GM21367 (cell line): Measurements from ENCODE around the gene KCNMA1.

Experiments
- ATAC-seq: cut with Tn5 transposase; IDR thresholded peaks from one replicate; pipeline ENCODE4 v1.9.1; 2021; ENCODE audit not compliant: unreplicated experiment

KCNMA1 gene

DNA sequence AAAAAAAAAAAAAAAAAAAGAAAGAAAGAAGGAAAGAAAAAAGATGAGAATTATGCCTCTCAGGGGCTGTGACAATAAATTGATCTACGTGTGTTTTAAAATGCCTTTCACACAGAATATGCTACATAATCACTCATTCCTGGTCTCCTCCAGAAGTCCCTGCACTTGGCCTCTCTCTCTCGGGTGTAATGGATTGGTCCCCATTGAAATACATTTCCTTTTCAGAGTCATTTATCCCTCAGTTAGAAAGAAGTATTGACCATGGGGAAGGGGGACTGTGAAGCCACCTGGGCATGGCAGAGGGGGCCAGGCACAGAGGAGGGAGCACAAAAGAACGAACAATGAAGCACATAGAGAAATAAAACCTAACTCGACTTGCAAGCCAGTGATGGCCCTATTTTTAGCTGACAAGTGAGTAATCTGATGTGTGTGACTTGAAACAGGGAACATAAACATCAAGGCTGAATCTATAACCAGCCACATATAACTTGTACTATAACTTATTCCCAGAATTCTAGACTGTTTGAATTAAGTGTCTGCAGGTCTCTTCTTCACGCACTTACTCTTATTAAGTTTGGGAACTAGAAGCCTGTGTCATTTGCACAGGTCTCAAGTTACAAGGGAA, 490.8 kb downstream of the KCNMA1 start:
- ATAC-seq, result no peak

DNA sequence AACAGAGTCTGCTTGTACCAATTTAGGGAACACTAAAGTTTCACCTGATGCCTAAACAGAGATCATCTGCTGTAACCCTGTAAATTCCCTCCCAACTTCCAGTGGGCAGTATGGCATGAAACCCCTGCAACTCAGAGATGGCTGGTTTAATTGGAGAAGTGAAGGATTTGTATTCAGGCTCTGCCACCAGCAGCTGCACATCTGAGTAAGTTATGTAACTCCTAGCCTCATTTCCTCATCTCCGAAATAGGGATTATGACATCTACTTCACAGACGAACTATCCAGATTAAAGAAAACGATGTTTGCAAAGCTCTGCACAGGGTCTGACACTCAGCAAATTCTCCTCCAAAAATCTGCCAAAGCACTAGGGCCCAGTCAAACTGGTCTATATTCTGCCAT, 493.0 kb downstream of the KCNMA1 start:
- ATAC-seq, result no peak

DNA sequence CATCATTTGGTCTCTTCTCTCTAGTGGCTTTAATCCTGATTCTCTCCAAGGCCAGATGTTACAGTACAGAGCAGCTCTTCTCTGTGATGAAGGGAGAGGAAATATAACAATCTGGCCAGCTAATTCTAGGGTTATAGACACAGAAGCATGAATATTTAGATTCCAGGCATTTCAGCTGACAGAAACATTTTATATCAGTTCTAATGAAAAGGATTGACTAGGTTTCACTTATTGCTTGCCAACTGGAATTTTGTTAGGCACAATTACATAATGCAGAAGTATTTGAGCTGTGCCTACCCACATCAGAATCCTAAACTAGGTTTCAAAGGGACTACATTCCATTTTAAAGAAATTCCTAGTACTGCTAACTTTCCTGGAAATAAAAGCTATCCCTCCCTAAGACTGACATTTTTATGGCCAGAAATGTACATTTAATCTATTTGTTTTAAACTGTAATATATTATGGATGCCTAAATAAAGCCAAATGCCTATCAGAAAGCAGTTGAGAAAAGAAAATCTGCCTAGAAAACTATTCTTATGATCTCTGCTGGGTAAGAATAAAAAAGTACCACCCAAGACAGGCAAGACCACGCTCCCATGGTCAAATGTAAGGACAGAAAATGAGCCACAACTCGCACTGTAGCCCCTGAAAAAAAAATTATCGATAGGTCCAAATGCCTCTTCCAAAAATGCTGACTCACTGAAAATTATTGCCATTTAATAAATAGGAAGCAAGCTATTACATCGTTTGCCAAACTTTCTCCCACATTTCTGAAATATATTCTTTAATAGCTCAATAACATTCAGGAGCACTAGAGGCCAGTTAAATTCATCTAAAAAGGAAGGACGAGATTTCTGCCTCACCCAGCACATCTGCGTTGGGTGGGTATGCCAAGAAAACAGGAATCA, 498.1 kb downstream of the KCNMA1 start:
- no peak for ATAC-seq

DNA sequence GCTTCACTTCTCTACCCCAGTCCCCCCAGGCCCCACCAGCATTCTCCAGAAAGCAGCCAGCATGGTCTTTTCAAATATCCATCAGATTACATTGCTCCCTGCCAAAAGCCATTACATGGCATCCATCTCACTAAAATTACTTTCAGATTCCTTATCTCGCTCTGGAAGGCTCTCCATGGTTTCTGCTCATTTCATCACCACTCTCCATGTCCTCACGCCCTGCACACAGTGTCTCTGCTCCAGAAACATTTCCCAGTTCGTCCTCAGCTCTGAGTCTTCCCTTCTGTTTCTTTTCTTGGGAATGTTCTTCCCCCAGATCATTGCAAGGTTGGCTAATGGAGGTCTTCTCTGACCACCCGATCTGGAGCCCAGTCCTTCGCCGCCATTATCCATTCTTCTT, 499.1 kb downstream of the KCNMA1 start:
- no peak for ATAC-seq

DNA sequence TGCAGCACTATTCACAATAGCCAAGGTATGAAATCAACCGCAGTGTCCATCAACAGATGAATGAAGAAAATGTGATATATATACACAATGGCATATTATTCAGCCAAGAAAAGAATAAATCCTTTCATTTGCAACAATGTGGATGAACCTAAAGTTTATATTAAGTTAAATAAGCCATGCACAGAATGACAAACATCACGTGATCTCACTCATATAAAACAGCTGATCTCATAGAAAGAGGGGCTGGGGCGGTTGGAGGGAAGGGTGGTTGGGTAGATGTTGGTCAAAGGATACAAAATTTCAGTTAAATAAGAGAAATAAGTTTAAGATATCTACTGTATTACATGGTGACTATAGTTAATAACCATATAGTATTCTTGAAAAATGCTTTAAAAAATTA, 502.1 kb downstream of the KCNMA1 start:
- ATAC-seq, result no peak

DNA sequence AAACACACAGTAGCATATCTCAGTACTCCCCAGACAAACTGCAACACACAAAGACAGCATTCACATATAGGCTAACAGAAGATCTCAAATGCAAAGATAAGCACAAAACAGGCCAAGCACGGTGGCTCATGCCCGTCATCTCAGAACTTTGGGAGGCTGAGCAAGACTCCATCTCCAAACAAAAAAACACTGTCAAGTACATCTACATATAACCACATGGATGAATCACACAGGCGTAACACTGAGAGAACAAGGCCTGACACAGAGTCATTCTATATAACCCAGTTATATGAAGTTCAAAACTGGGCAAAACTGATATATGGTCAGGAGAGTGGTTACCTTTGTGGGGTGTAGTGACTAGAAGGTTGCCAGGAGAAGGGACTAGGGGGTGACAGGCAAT, 506.4 kb downstream of the KCNMA1 start:
- ATAC-seq, result no peak

DNA sequence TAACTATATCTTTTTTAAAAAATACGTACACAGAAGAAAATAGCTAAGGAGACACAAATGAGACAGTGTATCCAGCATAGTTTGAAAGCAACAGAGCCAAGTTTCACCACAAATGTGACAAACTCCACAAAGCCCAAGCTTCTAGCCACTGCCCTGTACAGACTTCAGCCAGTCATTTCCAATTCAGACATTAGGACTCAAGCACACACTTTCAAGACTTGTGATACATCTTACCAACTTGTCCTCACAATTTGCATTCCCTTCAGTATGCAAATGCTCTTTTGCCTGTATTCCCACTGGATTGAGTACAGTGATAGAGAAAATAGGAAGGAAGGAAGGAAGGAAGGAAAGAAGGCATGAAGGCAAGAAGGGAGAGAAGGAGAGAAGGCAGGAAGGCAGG, 510.4 kb downstream of the KCNMA1 start:
- no peak for ATAC-seq

DNA sequence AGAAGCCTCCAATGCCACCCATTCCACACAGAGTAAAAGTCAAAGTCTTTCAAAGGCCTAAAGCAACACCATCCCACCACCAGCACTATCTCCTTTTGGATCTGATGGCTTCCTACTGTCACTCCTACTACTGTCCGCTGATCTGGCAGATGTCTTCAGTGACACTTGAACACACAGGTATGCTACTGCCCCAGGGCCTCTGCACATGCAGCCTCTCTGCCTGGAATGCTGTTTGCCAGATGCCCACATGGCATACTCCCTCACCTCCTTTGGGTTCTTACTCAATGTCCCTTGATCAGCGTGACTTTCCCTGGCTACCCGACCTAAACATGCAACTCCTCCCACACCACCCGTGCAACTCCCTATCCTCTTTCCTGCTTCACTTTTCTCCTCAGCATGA, 512.4 kb downstream of the KCNMA1 start:
- ATAC-seq, result no peak

DNA sequence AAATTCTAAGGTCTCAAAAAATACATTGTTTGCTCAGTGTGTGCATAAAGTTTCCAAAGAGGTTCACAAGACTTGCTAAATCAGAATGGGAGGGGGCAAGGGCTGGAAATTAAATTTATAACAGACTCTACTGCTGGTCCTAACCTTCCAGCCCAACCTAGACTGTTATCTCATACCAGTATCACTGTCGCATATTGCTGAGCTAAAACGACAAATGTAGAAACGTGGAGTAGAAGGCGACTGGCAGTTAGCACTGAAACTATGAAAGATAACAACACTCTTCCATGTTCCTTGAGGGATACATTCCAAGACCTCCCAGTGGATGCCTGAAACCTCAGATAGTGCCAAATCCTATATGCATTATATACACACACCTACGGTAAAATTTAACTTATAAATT, 514.3 kb downstream of the KCNMA1 start:
- no peak for ATAC-seq

DNA sequence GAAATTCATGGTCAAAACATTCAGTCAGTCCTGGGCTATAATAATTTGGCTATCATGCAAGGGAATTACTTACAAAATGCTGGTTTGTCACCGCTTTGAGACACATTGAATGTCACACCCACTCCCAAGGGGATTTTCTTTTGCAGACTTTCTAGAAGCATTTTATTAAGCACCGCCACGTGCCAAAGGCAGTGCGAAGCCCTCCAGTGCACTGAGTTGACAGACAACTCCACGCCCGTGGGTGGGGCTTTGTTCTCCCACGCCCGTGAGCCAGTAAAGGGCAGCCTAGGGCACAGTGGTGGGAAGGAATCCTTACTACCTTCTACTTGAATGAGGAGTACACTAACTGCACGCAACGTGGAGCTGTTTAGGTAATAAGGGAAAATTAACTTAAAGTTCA, 515.8 kb downstream of the KCNMA1 start:
- ATAC-seq, result no peak

DNA sequence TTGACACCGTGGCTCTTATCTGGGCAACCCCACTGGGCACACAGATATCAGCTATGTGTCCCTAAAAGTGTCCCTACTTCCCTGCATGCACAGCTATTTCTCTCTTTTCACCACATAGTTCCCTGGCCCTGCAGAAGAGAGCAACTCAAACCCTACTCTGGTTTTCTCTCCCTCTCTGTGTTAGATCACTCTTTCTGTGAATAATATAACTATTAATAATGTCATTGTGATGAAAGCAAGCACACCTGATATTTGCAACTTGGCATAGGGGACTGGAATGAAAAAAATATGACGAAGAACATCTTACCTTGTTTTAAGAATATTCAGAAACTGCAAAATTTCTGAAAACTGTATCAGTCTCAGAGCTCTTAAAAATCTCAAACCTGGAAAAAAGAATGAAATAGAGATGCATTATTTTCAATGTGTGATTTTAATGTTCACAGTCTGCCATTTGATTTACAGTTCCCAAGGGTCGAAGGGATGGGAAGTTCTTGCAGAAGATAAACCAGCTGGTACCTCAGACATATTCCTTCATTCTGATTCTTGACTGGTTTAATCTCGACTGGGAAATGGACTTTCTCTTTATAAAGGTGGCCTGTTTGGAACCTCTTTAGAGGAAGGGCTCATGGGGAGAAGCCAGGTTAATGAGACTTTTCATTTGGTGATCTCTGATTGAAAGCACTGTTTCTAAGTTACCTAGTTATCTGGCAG, 516.8 kb downstream of the KCNMA1 start:
- ATAC-seq, result no peak

DNA sequence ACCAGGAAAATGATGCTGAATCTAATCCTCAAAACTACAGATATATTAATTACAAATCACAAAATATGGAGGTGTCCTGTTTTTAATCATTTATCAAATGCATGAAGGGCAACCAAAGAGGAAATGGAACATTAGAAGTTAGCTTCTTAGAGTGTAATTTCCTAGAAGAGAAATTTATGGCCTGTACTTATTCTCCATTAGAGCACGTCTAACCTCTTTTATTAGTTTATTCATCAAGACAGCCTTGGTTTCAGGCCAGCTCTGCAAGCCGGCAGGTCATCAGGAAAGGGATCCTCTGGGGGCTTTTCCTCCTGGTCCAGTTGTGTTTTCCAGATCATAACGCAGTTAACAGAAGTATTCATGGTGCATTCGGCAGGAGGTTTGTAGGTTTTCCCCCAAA, 517.6 kb downstream of the KCNMA1 start:
- no peak for ATAC-seq

DNA sequence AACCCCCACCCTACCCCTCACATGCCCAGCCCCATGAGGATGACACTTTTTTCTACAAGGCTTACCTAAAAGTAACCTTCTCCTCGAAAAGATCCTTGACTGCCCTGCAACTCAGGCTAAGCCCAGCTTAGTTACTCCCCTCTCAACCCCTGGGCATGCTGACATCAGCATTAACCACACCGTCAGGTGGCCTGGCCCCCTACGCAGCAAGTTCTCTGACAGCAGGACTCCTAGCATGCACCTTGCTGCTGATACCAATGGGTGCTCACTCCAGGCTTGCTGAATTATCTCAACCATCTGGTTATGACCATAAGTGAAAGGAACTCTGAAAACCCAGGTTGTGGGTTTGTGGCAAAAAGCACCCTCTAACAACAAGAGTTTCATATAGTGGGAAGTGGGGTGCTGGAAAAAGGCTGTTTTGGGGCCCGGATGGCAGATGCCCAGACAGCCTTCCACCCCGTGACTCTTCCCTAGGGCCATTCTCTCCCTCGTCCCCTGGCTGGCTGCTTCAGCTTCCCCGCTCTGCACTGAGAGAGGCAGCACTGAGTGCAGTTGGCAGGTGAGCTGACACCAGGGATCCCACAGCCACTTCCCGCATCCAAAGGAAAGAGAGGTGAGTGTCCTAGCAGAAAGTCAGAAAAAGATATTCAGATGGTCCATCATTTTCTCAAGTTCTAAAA, 518.9 kb downstream of the KCNMA1 start:
- no peak for ATAC-seq

DNA sequence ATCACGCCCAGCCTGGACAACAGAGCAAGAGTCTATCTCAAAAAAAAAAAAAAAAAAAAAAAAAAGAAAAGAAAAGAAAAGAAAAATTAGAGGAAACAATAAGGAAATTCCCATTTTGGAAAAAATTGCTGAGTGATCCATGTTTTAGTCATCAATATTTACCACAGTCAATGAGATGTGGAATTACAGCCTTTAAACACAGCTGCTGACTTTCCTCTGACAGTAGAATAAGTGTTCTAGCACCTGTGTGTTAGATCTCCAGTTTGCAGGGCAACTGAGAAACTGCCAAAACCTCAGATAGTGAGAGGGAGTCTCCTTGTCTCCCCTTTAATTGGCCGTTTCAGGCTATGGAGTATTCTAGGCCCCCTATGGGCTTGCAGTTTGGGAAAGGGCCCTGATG, 520.1 kb downstream of the KCNMA1 start:
- ATAC-seq, result no peak

DNA sequence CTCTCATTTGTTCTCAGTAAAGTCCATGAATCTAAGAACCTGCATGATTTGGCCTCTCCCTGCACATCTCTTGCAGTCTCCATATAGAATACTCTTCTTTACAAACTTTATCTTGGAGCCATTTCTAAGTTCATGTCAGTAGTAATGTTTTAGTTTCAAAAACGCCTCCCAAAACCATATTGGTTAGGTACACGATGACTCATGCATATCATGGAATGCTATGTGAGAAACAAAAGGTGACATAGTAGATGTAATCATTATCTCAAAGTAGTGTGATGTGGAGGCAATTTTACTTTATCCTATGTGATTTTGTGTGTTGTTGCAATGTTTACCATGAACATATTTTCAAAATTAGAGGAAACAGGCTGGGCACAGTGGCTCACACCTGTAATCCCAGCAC, 520.7 kb downstream of the KCNMA1 start:
- no peak for ATAC-seq

DNA sequence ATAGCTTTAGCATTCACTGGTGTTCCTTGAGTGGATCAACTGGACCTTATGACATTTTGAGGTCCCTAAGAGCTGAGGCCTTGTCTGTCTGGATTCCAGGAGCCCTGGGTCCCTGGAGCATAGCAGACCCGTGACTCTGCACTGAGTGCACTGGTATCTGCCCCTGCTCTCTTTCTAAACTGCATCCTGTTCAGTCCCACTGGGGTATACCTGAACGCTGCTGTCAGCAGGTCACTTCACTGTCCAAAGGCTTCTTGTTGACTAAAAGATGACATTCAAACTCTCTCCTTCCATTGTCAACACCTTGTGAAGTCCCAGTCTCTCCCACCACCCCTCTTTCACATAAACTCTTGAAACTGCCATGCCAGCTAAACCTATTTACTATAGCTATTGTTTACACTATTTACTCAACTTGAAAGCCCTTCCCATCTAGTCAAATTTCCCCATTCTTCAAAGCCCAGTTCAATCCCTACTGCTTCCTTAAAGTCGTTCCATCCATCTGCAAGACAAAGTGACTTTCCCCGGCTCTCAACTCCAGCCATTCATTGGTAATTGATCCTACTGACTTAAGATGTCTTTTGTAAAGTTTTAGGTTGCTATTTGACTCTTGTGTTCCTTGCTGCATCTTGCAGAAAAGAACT, 523.3 kb downstream of the KCNMA1 start:
- ATAC-seq, result no peak

DNA sequence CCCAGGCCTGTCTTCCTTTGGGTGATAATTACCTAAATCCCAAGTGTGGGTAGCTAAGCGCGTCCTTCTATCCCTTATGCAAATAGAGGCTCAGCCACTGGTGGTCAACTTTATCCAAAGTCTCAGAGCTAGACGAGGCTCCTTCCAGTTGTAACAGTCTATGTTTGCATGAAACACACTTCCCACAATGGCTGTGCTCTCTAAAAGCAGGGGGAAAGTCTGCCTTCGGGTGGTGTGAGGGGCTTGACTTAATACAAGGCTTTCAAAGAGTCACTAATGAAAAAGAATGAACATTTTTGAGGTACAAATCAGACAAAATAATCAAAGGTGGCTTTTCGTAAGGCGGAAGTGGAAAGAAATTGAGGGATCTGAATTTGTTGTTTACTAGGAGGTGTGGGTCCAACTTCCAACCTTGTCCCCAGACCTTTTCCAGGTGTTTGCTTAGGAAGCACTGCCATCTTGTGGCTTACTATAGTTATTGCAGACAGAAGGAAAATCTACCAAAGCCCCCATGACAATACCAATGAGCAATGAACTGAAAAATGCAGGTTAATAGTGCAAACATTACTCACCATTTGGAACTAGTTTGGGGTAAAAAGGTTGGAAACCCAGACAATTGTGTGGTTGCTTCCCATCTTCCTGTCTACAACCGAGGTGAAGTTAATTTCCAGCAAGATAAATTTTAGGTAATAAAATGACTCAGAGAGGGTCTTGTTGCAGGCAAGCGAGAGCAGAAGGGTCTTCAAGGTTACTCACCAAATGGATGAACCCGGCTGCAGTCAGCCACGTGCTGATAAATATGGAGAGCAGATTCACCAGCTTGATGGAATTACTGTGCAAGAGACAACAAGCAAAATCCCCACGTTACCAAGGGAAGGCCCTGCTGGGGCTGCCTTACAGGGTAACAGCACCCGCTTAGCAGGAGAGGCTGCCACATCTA, 525.7 kb downstream of the KCNMA1 start:
- ATAC-seq, result no peak

DNA sequence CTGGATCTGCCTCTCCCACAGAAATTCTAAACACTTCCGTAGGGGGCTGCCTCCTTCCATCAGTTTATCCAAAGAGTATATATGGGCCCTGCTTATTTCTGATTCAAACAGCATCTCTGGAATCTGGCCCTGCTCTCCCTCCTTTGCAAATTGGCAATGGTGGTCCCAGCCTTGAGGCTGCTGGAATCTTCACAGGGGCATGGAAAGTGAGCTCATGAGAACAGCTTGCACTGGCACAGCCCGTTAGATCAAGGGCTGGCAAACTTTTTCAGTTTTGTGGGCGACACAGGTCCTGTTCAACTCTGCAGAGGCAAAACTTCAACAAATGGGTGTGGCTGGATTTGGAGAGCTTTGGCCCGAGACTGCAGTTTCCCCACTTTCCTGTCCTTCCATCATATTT, 526.9 kb downstream of the KCNMA1 start:
- no peak for ATAC-seq

DNA sequence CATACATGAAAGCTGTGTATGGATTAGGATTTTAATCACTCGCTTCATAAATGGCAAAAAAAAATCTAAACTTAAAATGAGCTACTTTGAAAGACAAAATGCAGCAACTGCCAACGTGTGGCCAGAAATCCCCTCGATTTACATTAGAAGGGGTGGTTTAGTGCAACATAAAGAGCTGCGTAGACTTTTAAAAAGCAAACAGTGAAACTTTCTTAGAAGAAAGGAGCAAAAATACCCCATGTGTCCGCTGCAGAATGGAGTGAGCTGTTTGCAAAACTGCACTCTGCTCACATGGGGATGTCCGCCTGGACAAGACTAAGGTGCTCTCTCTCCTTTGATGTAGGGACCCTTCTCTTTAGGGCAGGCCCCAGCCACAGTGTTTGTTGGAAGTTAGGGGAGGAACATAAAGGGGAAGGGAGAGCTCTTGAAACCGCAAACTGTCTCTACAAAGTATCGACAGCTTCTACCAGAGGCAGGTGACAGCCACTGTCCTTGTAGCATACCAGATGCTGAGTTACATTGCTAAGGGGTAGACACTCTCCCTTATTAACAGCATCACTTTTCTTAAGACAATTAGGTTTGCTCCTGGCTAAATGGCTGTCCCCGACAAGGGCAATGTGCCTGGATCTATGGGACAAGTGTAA, 528.1 kb downstream of the KCNMA1 start:
- ATAC-seq, result no peak
